NB4 (cell line): ENCODE results near the gene BCO2.

Experiments used
- MYC ChIP-seq: IDR thresholded peaks from 2 replicates; pipeline ENCODE4 v1.6.1; 2011; ENCODE audit warnings: low read depth, low read length
- POLR2A ChIP-seq: IDR thresholded peaks from 2 replicates; pipeline ENCODE4 v1.6.1; 2011; ENCODE audit warnings: mild to moderate bottlenecking; ENCODE audit not compliant: insufficient read length; ENCODE audit errors: extremely low read depth
- TF ChIP-seq, protein P1 (sequence below): IDR thresholded peaks from 2 replicates; pipeline ENCODE4 v1.6.1; 2011; ENCODE audit warnings: low read depth, low read length
- TF ChIP-seq, protein P2 (sequence below): IDR thresholded peaks from one replicate; pipeline ENCODE4 v1.5.1; 2012; ENCODE audit warnings: low read depth, low read length

DNA sequence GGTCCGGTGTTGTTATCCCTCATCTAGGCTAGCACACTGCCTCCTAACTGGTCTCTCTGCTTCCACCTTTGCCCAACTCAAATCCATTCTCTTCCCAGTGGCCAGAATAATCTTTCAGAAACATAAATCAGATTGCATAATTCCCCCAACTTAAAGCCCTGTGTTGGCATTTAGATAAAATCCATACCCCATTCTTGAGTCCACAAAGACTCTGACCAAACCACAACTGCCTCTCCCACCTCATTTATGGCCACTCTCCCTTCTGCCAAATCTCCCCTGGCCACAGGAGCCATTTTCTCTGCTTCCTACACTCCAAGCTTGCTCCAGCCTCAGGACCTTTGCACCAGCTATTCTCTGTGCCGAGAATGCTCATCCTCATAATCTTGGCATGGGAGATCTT, 48.3 kb upstream of the BCO2 start:
- TF ChIP-seq POLR2A = no peak
- TF ChIP-seq, protein P1, sequence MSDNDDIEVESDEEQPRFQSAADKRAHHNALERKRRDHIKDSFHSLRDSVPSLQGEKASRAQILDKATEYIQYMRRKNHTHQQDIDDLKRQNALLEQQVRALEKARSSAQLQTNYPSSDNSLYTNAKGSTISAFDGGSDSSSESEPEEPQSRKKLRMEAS = no peak
- TF ChIP-seq, protein P2, sequence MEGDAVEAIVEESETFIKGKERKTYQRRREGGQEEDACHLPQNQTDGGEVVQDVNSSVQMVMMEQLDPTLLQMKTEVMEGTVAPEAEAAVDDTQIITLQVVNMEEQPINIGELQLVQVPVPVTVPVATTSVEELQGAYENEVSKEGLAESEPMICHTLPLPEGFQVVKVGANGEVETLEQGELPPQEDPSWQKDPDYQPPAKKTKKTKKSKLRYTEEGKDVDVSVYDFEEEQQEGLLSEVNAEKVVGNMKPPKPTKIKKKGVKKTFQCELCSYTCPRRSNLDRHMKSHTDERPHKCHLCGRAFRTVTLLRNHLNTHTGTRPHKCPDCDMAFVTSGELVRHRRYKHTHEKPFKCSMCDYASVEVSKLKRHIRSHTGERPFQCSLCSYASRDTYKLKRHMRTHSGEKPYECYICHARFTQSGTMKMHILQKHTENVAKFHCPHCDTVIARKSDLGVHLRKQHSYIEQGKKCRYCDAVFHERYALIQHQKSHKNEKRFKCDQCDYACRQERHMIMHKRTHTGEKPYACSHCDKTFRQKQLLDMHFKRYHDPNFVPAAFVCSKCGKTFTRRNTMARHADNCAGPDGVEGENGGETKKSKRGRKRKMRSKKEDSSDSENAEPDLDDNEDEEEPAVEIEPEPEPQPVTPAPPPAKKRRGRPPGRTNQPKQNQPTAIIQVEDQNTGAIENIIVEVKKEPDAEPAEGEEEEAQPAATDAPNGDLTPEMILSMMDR = no peak
- TF ChIP-seq MYC = no peak
